GM10266 (cell line): ENCODE measurements around the gene LRBA.
"Not testable (repeated sequence)": the region's sequence is repeated elsewhere in the genome, so short reads cannot be mapped to it uniquely, and the experiment has no call there.

Experiments
- DNase-seq: peaks from one replicate; pipeline ENCODE4 v3.0.0; 2012; ENCODE audit errors: extremely low spot score
- CTCF ChIP-seq: IDR thresholded peaks from 2 replicates; pipeline ENCODE4 v1.5.1; 2012; ENCODE audit warnings: mild to moderate bottlenecking, low read depth; ENCODE audit not compliant: control insufficient read depth, insufficient read depth; ENCODE audit errors: missing control alignments

Gene LRBA

GRCh38 chr4:150960818-150961217 lies 54.3 kb downstream of the LRBA start:
- DNase-seq = peak; percentile 32

GRCh38 chr4:150960079-150960478 lies 55.0 kb downstream of the LRBA start:
- peak; percentile 7 for TF ChIP-seq CTCF
- no peak for DNase-seq

More at GRCh38 chr4:150960818-150961217, 54.3 kb downstream of the LRBA start:
- peak; percentile 20 for TF ChIP-seq CTCF

GRCh38 chr4:150957981-150958380 lies 57.1 kb downstream of the LRBA start:
- DNase-seq = not testable (repeated sequence)

- not testable (repeated sequence) for DNase-seq
These were observed 58.0 kb downstream of the LRBA start for GRCh38 chr4:150957095-150957494.

GRCh38 chr4:150953916-150954315 lies 61.2 kb downstream of the LRBA start:
- DNase-seq = not testable (repeated sequence)

GRCh38 chr4:150952167-150952845 lies 62.8 kb downstream of the LRBA start:
- TF ChIP-seq CTCF = no peak
- DNase-seq = no peak

- TF ChIP-seq CTCF = no peak
- DNase-seq = peak; percentile 32
These were observed 64.3 kb downstream of the LRBA start for GRCh38 chr4:150950657-150951288.

- no peak for DNase-seq
- no peak for TF ChIP-seq CTCF
These were observed 65.1 kb downstream of the LRBA start for GRCh38 chr4:150949943-150950342.

GRCh38 chr4:150949342-150949741 lies 65.7 kb downstream of the LRBA start:
- DNase-seq = no peak

More at GRCh38 chr4:150949342-150949741, 65.7 kb downstream of the LRBA start:
- no peak for TF ChIP-seq CTCF
